PC-9 (cell line): Measurements from ENCODE around the gene RFXANK. TPM values are rescaled to one million over a fixed set of nuclear protein-coding genes. Genes with fewer than 3 reads are reported as not detected.

Source experiments
- BruUV-seq: library from RNA; stranded (reverse); fragments of 400-500 nt; replicated peaks from 2 replicates; lab custom pipeline; 2021; lab: Mats Ljungman, UMichigan
- CTCF ChIA-PET: fragments of 300-600 bp; sonication (Branson Sonifier 250); formaldehyde crosslinking; loops from one replicate; lab custom pipeline; 2022; ENCODE audit warnings: antibody characterized with exemption; lab: Charles Lee
- POLR2A ChIA-PET: fragments of 300-600 bp; sonication (Branson Sonifier 250); formaldehyde crosslinking; loops from one replicate; lab custom pipeline; 2022; ENCODE audit warnings: antibody characterized with exemption; ENCODE audit not compliant: unreplicated experiment; lab: Charles Lee
- DNase-seq, 2 experiments: peaks; one replicate each; pipeline versions ENCODE4 v3.0.0 to v3.0.0-alpha.2; 2015 to 2022; ENCODE audit warnings: mixed read lengths in 1 of 2
- H2AFZ ChIP-seq: fragments of 200-600 bp; sonication (generic); 2 replicates; pipeline ENCODE4 v1.8.1; 2017; ENCODE audit warnings: antibody characterized with exemption
- H3F3A ChIP-seq: fragments of 200-600 bp; sonication (generic); 2 replicates; pipeline ENCODE4 v1.8.1; 2017; ENCODE audit warnings: antibody characterized with exemption, mild to moderate bottlenecking, low read depth; ENCODE audit not compliant: insufficient read depth
- H3K27ac ChIP-seq: fragments of 200-600 bp; sonication (generic); 2 replicates; pipeline ENCODE4 v1.6.1; 2016; ENCODE audit warnings: mixed run types
- H3K27me3 ChIP-seq: fragments of 200-600 bp; sonication (generic); 2 replicates; pipeline ENCODE4 v1.6.1; 2016; ENCODE audit warnings: low read depth, mixed run types; ENCODE audit not compliant: insufficient read depth
- H3K36me3 ChIP-seq: fragments of 200-600 bp; sonication (generic); 2 replicates; pipeline ENCODE4 v1.6.1; 2016; ENCODE audit warnings: low read depth, mixed run types
- H3K4me1 ChIP-seq: fragments of 200-600 bp; sonication (generic); replicated peaks from 2 replicates; pipeline ENCODE4 v1.6.1; 2016; ENCODE audit warnings: mixed run types; ENCODE audit not compliant: insufficient read depth
- H3K4me2 ChIP-seq: fragments of 200-600 bp; sonication (generic); 2 replicates; pipeline ENCODE4 v1.6.1; 2017; ENCODE audit warnings: mixed run types
- H3K4me3 ChIP-seq: fragments of 200-600 bp; sonication (generic); 2 replicates; pipeline ENCODE4 v1.6.1; 2016; ENCODE audit warnings: mixed run types
- H3K79me2 ChIP-seq: fragments of 200-600 bp; sonication (generic); 2 replicates; pipeline ENCODE4 v1.6.1; 2017; ENCODE audit warnings: low read depth, mixed run types
- H3K9me2 ChIP-seq: fragments of 200-600 bp; sonication (generic); 2 replicates; pipeline ENCODE4 v1.8.1; 2017; ENCODE audit warnings: mild to moderate bottlenecking; ENCODE audit not compliant: insufficient read depth
- H3K9me3 ChIP-seq: fragments of 200-600 bp; sonication (generic); 2 replicates; pipeline ENCODE4 v1.8.1; 2016; ENCODE audit warnings: low read depth; ENCODE audit not compliant: insufficient read depth
- H4K20me1 ChIP-seq: fragments of 200-600 bp; sonication (generic); 2 replicates; pipeline ENCODE4 v1.8.1; 2017; ENCODE audit not compliant: insufficient read depth
- EZH2 ChIP-seq: fragments of 200-600 bp; sonication (generic); IDR thresholded peaks from 2 replicates; pipeline ENCODE4 v1.8.0; 2017; ENCODE audit warnings: antibody characterized with exemption, low read depth
- intact Hi-C: fragments of 100-400 bp; cut with micrococcal nuclease; formaldehyde crosslinking; loops from one replicate; pipeline ENCODE4 v1.10.0; 2022; ENCODE audit not compliant: unreplicated experiment
- total RNA-seq: library from RNA; stranded (reverse); gene quantifications from 2 replicates; pipeline ENCODE4 v1.2.3, GENCODE V29; 2021
- TF ChIP-seq, protein P1 (sequence below): fragments of 200-600 bp; sonication (generic); conservative IDR thresholded peaks from 2 replicates; pipeline ENCODE4 v1.6.1; 2017; ENCODE audit warnings: mixed run types, antibody characterized with exemption, mild to moderate bottlenecking, moderate library complexity

RFXANK gene
- total RNA-seq, 1 experiment from 2014 or later = 132 TPM

DNA sequence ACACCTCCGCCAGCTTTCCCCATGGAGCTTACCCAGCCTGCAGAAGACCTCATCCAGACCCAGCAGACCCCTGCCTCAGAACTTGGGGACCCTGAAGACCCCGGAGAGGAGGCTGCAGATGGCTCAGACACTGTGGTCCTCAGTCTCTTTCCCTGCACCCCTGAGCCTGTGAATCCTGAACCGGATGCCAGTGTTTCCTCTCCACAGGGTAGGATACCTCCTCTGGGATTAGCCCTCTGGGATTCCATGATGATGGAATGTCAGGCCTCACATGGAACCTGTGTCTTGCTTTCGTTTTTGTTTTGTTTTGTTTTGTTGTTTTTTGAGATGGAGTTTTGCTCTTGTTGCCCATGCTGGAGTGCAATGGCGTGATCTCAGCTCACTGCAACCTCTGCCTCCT is 1.9 kb downstream of the RFXANK start:
- Histone ChIP-seq H3K4me1 (peaks cover 22% of the 10 kb centered on the region), H2AFZ (no peak overlapping the region), H3K4me3 (peak overlapping the region; percentile 84; the same call in 1 of the 2 replicates), H3F3A (peaks cover 4% of the 10 kb centered on the region), H3K27me3 (no peaks in the 10 kb centered on the region), H3K4me2 (peak overlapping the region; percentile 84), H3K79me2 (peaks cover 43% of the 10 kb centered on the region), H3K36me3 (0 out of 2 replicates have a peak, but pooled peaks cover 9% of the 10 kb centered on the region), H3K27ac (no peak overlapping the region), H4K20me1 (no peaks in the 10 kb centered on the region), H3K9me2 (no peaks in the 10 kb centered on the region), H3K9me3 (no peaks in the 10 kb centered on the region)
- no peak for TF ChIP-seq EZH2
- TF ChIP-seq, protein P1, sequence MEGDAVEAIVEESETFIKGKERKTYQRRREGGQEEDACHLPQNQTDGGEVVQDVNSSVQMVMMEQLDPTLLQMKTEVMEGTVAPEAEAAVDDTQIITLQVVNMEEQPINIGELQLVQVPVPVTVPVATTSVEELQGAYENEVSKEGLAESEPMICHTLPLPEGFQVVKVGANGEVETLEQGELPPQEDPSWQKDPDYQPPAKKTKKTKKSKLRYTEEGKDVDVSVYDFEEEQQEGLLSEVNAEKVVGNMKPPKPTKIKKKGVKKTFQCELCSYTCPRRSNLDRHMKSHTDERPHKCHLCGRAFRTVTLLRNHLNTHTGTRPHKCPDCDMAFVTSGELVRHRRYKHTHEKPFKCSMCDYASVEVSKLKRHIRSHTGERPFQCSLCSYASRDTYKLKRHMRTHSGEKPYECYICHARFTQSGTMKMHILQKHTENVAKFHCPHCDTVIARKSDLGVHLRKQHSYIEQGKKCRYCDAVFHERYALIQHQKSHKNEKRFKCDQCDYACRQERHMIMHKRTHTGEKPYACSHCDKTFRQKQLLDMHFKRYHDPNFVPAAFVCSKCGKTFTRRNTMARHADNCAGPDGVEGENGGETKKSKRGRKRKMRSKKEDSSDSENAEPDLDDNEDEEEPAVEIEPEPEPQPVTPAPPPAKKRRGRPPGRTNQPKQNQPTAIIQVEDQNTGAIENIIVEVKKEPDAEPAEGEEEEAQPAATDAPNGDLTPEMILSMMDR = no peak
- ChIA-PET CTCF (interaction anchor here (0.9 kb wide), 1 partner anchor 8 kb away, joined by 3 read pairs; no protein-coding TSS in a partner anchor), POLR2A (no interaction called here)
- intact Hi-C loops = loop anchor here (5.0 kb wide), 1 partner anchor 128 kb away; the partner anchor contains the start of genes MAU2 and SUGP1
- no TSS peak for BruUV-seq
- no peak for DNase-seq

DNA sequence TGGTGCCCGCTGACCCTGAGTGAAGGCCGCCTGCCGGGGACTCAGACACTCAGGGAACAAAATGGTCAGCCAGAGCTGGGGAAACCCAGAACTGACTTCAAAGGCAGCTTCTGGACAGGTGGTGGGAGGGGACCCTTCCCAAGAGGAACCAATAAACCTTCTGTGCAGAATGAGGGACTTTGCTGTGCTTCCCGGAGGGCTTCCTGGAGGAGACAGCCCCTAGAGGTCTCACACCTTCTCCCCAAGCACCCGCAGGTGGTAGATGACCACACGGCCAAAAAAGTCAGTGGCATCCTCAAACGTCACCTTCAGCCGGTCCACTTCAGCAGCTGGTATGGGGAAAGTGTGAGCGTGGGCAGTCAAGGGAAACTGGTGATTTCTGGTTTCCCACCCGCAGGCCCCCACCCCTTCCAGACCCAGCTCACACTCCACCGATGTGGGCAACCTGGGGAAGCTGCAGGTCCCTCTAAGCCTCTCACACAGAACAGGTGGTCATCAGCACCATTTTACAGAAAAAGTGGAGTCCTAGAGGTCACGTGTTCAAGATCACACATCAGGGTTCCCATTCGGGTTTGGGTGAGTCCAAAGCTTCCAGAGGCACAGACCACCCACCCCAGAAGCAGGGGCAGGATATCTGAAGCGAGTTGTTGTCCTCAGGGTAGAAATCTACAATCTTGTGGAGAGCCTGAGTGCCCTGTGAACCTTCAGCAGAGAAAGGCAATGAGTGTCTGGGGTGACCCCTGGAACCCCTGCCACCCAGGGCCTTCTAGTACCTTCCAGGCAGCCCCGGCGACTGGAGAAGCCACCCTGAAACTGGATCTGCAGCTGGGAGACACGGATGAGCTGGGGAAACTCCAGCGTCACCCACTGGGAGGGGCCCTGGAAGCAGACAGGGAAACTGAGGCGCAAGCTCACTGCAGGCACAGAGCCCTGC is 9.9 kb downstream of the RFXANK start:
- Histone ChIP-seq H2AFZ (peak overlapping the region; percentile 89), H3K9me2 (no peaks in the 10 kb centered on the region), H3K4me1 (peaks cover 14% of the 10 kb centered on the region), H3K4me2 (peak overlapping the region; percentile 83), H3K4me3 (peak overlapping the region; percentile 91), H3K9me3 (no peaks in the 10 kb centered on the region), H3K36me3 (0 out of 2 replicates have a peak, but pooled peaks cover 2% of the 10 kb centered on the region), H3F3A (peaks cover 25% of the 10 kb centered on the region), H4K20me1 (no peaks in the 10 kb centered on the region), H3K27ac (peak overlapping the region; percentile 68; the same call in 1 of the 2 replicates), H3K27me3 (peaks cover 15% of the 10 kb centered on the region; the same call in 1 of the 2 replicates), H3K79me2 (peaks cover 21% of the 10 kb centered on the region)
- POLR2A ChIA-PET = no interaction called here
- no TSS peak for BruUV-seq
- CTCF ChIA-PET = interaction anchor here (1.6 kb wide), 1 partner anchor 9 kb away, joined by 3 read pairs; no protein-coding TSS in a partner anchor
- TF ChIP-seq, protein P1 = no peak
- TF ChIP-seq EZH2 = no peak
- intact Hi-C loops = no loop called here
- DNase-seq = no peak

DNA sequence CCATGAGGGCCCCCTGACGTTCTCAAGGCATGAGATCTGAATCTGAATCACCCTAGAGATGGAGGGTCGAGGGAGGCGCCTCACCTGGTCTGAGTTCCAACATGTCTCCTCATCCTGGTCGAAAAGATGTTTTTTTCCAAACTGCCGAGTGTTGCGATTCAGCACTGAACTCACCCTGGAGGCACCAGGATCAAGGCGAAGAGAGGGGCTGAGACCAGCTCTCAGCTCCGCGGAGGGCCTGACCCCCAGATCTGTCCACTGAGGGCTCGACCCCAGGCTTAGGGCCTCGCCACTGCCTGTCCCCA is 10.6 kb downstream of the RFXANK start:
- peak overlapping the region; percentile 83 for H3K4me2 ChIP-seq
- CTCF ChIA-PET = interaction anchor here (1.0 to 1.6 kb wide), 2 partner anchors 9 to 23 kb away, joined by 3 read pairs; no protein-coding TSS in a partner anchor
- H3K27ac ChIP-seq = peak overlapping the region; percentile 68
- no peaks in the 10 kb centered on the region for H4K20me1 ChIP-seq
- no peaks in the 10 kb centered on the region for H3K9me2 ChIP-seq
- peak overlapping the region; percentile 91 for H3K4me3 ChIP-seq
- POLR2A ChIA-PET = interaction anchor here (0.6 to 1.4 kb wide), 2 partner anchors 10 to 11 kb away, joined by 3 to 66 read pairs; partner anchors contain the start of gene BORCS8
- H3K79me2 ChIP-seq = peaks cover 21% of the 10 kb centered on the region
- no peak for DNase-seq
- peak overlapping the region; percentile 89 for H2AFZ ChIP-seq
- intact Hi-C loops = no loop called here
- peaks cover 25% of the 10 kb centered on the region for H3F3A ChIP-seq
- H3K9me3 ChIP-seq = no peaks in the 10 kb centered on the region
- H3K36me3 ChIP-seq = no peaks in the 10 kb centered on the region
- no peak for TF ChIP-seq EZH2
- TF ChIP-seq, protein P1 = no peak
- no TSS peak for BruUV-seq
- H3K4me1 ChIP-seq = peaks cover 14% of the 10 kb centered on the region
- H3K27me3 ChIP-seq = peaks cover 16% of the 10 kb centered on the region; the same call in 1 of the 2 replicates
